OCI-LY7 (cell line): Measurements from ENCODE around the gene SLX4IP. TPM values are rescaled to one million over a fixed set of nuclear protein-coding genes. Genes with fewer than 3 reads are reported as not detected.
A peak's percentile ranks its signal among the peaks of the same experiment; 100 is the strongest.

Experiments used
- BruUV-seq: library from RNA; stranded (reverse); fragments of 400-500 nt; replicated peaks from 2 replicates; lab custom pipeline; 2021; lab: Mats Ljungman, UMichigan
- CTCF ChIA-PET: fragments of 300-600 bp; sonication (Branson Sonifier 250); formaldehyde crosslinking; loops from one replicate; lab custom pipeline; 2022; ENCODE audit warnings: antibody characterized with exemption; ENCODE audit not compliant: unreplicated experiment; lab: Charles Lee
- POLR2A ChIA-PET: fragments of 300-600 bp; sonication (Branson Sonifier 250); formaldehyde crosslinking; loops from one replicate; lab custom pipeline; 2022; ENCODE audit warnings: antibody characterized with exemption; lab: Charles Lee
- DNase-seq: peaks from one replicate; pipeline ENCODE4 v3.0.0-alpha.2; 2015; ENCODE audit warnings: low spot score
- H2AFZ ChIP-seq: fragments of 200-600 bp; sonication (generic), shearing (Covaris generic); 2 replicates; pipeline ENCODE4 v1.6.1; 2014; ENCODE audit warnings: mild to moderate bottlenecking, antibody characterized with exemption, low read length, moderate library complexity
- H3K27ac ChIP-seq: fragments of 200-600 bp; sonication (generic); 2 replicates; pipeline ENCODE4 v1.5.1; 2014; ENCODE audit warnings: mixed run types, low read depth, mild to moderate bottlenecking, moderate library complexity, low read length, inconsistent platforms; ENCODE audit not compliant: poor library complexity, severe bottlenecking
- H3K36me3 ChIP-seq: fragments of 200-600 bp; sonication (generic); 2 replicates; pipeline ENCODE4 v1.6.1; 2014; ENCODE audit warnings: mild to moderate bottlenecking, antibody characterized with exemption, low read length, moderate library complexity, mixed read lengths; ENCODE audit not compliant: insufficient read depth
- H3K4me1 ChIP-seq: fragments of 200-600 bp; sonication (generic); 2 replicates; pipeline ENCODE4 v1.5.1; 2014; ENCODE audit warnings: mild to moderate bottlenecking, low read length; ENCODE audit not compliant: insufficient read depth, poor library complexity, severe bottlenecking
- H3K4me2 ChIP-seq: fragments of 200-600 bp; sonication (generic); 2 replicates; pipeline ENCODE4 v1.6.1; 2014; ENCODE audit warnings: mild to moderate bottlenecking, low read length
- H3K4me3 ChIP-seq: fragments of 200-600 bp; sonication (generic); 2 replicates; pipeline ENCODE4 v1.5.1; 2014; ENCODE audit warnings: mild to moderate bottlenecking, low read depth, low read length; ENCODE audit not compliant: poor library complexity, severe bottlenecking
- H3K79me2 ChIP-seq: fragments of 200-600 bp; sonication (generic); 2 replicates; pipeline ENCODE4 v1.6.1; 2016; ENCODE audit warnings: low read depth, mild to moderate bottlenecking, low read length, moderate library complexity, mixed read lengths; ENCODE audit not compliant: insufficient read depth
- H3K9me2 ChIP-seq: fragments of 200-600 bp; sonication (generic); 2 replicates; pipeline ENCODE4 v1.6.1; 2016; ENCODE audit warnings: mild to moderate bottlenecking, low read length, mixed read lengths; ENCODE audit not compliant: insufficient read depth
- H3K9me3 ChIP-seq: fragments of 200-600 bp; sonication (generic); 2 replicates; pipeline ENCODE4 v1.6.1; 2014; ENCODE audit warnings: mild to moderate bottlenecking, mixed run types, low read length, mixed read lengths
- H4K20me1 ChIP-seq: fragments of 200-600 bp; sonication (generic); 2 replicates; pipeline ENCODE4 v1.6.1; 2014; ENCODE audit warnings: mild to moderate bottlenecking, antibody characterized with exemption, low read length, moderate library complexity, mixed read lengths; ENCODE audit not compliant: insufficient read depth
- CTCF ChIP-seq: fragments of 200-600 bp; sonication (generic); conservative IDR thresholded peaks from 2 replicates; pipeline ENCODE4 v1.5.1; 2014; ENCODE audit warnings: mild to moderate bottlenecking, antibody characterized with exemption, low read length, moderate library complexity, mixed read lengths
- EZH2phosphoT487 ChIP-seq: fragments of 200-600 bp; sonication (generic); IDR thresholded peaks from 2 replicates; pipeline ENCODE4 v1.6.1; 2018; ENCODE audit warnings: low read depth, borderline replicate concordance, mild to moderate bottlenecking, mixed run types, antibody characterized with exemption, low read length, moderate library complexity, mixed read lengths
- intact Hi-C: fragments of 100-400 bp; cut with micrococcal nuclease; formaldehyde crosslinking; loops from one replicate; pipeline ENCODE4 v1.10.0; 2022; ENCODE audit not compliant: unreplicated experiment
- total RNA-seq, 2 experiments: library from RNA; depleted of rRNA in 1 of 2; stranded (reverse); fragments of >200 nt in 1 of 2; shearing (Covaris generic) in 1 of 2; gene quantifications; 2 replicates each; pipeline ENCODE4 v1.2.3, GENCODE V29; 2014 to 2022

SLX4IP gene
- total RNA-seq, 2 experiments from 2014 or later, result 4.1 to 9.2 TPM

DNA sequence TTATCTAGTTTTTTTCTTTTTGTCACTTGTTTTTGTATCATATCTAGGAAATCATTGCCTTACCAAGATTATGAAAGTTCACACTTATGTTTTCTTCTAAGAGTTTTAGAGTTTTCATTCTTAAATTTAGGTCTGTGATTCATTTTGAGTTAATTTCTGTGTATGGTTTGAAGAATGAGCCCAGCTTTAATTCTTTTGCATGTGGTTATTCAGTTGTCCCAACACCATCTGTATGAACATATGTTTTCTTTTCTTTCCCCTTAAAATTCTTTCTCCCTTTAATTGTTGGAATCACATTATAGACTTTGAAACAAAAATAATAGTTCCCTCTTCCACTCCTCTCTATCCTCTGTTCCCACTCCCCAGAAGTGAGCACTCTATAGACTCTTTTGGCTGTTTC lies 85.4 kb downstream of the SLX4IP start:
- no peaks in the 10 kb centered on the region for H3K79me2 ChIP-seq
- intact Hi-C loops, result no loop called here
- H3K9me3 ChIP-seq, result no peaks in the 10 kb centered on the region
- H3K9me2 ChIP-seq, result no peaks in the 10 kb centered on the region
- no peaks in the 10 kb centered on the region; the same call in 1 of the 2 replicates for H4K20me1 ChIP-seq
- TF ChIP-seq CTCF, result no peak
- no peak for TF ChIP-seq EZH2phosphoT487
- no TSS peak for BruUV-seq
- H2AFZ ChIP-seq, result no peak overlapping the region
- POLR2A ChIA-PET, result no interaction called here
- H3K36me3 ChIP-seq, result no peaks in the 10 kb centered on the region
- CTCF ChIA-PET, result no interaction called here
- H3K4me1 ChIP-seq, result peaks cover 8% of the 10 kb centered on the region
- H3K4me3 ChIP-seq, result no peak overlapping the region
- no peak overlapping the region for H3K4me2 ChIP-seq
- DNase-seq, result no peak
- no peak overlapping the region for H3K27ac ChIP-seq

DNA sequence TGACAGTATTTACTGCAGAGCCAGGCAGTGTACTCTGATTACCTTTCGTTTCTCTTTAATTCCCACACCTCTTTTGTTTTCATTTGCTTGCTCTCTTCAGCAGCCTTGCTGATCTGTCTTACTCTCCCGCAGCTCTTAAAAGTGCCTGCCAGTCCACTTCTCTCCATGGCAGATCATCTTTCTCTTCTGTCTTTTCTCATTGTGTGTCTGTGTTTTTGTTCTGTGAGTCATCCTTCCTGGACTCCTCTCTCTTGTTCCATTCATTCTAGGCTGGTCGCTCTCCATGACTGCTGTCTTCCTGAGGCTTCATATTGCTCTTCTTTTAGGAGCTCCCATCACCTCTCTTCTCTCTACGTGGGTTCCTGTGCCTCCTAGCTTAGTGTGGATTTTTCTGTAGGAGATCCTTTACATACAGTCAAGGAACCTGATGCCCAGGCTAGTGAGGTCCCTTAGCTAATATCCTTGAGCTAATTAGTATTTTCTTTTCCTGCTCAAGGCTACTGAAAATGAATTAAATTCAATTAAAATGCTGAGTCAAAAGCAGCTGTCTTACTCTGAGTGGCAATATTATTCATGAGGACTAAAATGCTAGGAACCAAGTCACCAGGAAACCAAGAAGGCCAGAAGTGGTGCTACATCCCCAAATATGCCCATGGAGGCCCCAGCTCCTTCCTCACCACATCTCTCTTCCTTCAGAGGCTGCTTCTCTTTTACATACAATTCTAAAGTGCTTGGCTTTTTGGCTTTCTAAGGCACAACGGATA lies 86.1 kb downstream of the SLX4IP start:
- Histone ChIP-seq H4K20me1 (no peaks in the 10 kb centered on the region; the same call in 1 of the 2 replicates), H3K4me2 (0 out of 2 replicates have a peak overlapping the region, but pooled peaks have one; percentile 8), H3K9me3 (no peaks in the 10 kb centered on the region), H3K27ac (no peak overlapping the region), H2AFZ (no peak overlapping the region), H3K9me2 (no peaks in the 10 kb centered on the region), H3K36me3 (no peaks in the 10 kb centered on the region), H3K4me3 (no peak overlapping the region), H3K4me1 (peaks cover 8% of the 10 kb centered on the region), H3K79me2 (no peaks in the 10 kb centered on the region)
- intact Hi-C loops, result no loop called here
- DNase-seq, result no peak
- ChIA-PET POLR2A (no interaction called here), CTCF (no interaction called here)
- no TSS peak for BruUV-seq
- TF ChIP-seq EZH2phosphoT487, result no peak
- TF ChIP-seq CTCF, result no peak

DNA sequence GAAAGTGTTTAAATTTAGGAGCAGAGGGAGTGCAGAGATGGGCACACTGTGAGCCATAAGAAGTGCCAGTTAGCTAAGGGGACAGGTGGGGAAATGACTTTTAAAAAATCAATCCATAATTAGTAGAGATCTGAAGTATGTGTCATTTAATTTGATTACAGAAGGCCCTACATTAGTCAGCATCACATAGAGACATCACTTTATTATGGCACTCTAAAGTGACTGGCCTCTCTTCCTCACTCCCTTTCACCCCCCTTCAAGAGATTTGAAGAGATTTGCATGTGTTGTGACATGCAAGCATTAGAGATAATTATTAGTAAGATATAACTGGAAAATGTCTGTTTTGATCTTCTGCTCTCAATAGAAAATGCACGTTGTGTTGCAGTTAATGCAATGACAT lies 86.7 kb downstream of the SLX4IP start:
- H3K27ac ChIP-seq, result no peak overlapping the region
- no peak overlapping the region for H3K4me3 ChIP-seq
- H3K79me2 ChIP-seq, result no peaks in the 10 kb centered on the region
- H3K9me3 ChIP-seq, result no peaks in the 10 kb centered on the region
- intact Hi-C loops, result no loop called here
- no peaks in the 10 kb centered on the region; the same call in 1 of the 2 replicates for H4K20me1 ChIP-seq
- no peak for TF ChIP-seq EZH2phosphoT487
- TF ChIP-seq CTCF, result no peak
- 0 out of 2 replicates have a peak overlapping the region, but pooled peaks have one; percentile 8 for H3K4me2 ChIP-seq
- H2AFZ ChIP-seq, result no peak overlapping the region
- H3K36me3 ChIP-seq, result no peaks in the 10 kb centered on the region
- BruUV-seq, result no TSS peak
- no peaks in the 10 kb centered on the region for H3K9me2 ChIP-seq
- POLR2A ChIA-PET, result interaction anchor here (0.7 kb wide), 1 partner anchor 80 kb away, joined by 4 read pairs; no protein-coding TSS in a partner anchor
- CTCF ChIA-PET, result no interaction called here
- H3K4me1 ChIP-seq, result peaks cover 8% of the 10 kb centered on the region
- DNase-seq, result no peak
